GM23248 (cell line): ENCODE data around the gene PPP5C. TPM values are rescaled to one million over a fixed set of nuclear protein-coding genes. Genes with fewer than 3 reads are reported as not detected.

Source experiments
- DNase-seq: peaks from one replicate; pipeline ENCODE4 v3.0.0-alpha.2; 2015
- H2AFZ ChIP-seq: fragments of 200-600 bp; sonication (generic); 2 replicates; pipeline ENCODE4 v1.6.1; 2016; ENCODE audit warnings: antibody characterized with exemption
- H3F3A ChIP-seq: fragments of 200-600 bp; sonication (generic); 2 replicates; pipeline ENCODE4 v1.6.1; 2016; ENCODE audit warnings: mild to moderate bottlenecking, antibody characterized with exemption, mixed run types; ENCODE audit not compliant: insufficient read depth
- H3K27ac ChIP-seq: fragments of 200-600 bp; sonication (generic); 2 replicates; pipeline ENCODE4 v1.5.1; 2016; ENCODE audit warnings: mild to moderate bottlenecking
- H3K27me3 ChIP-seq: fragments of 200-600 bp; sonication (generic); replicated peaks from 2 replicates; pipeline ENCODE4 v1.6.1; 2016; ENCODE audit warnings: mild to moderate bottlenecking; ENCODE audit not compliant: insufficient read depth
- H3K36me3 ChIP-seq: fragments of 200-600 bp; sonication (generic); 2 replicates; pipeline ENCODE4 v1.6.1; 2016; ENCODE audit warnings: low read depth, mild to moderate bottlenecking
- H3K4me1 ChIP-seq: fragments of 200-600 bp; sonication (generic); 2 replicates; pipeline ENCODE4 v1.6.1; 2016; ENCODE audit warnings: mild to moderate bottlenecking; ENCODE audit not compliant: insufficient read depth
- H3K4me2 ChIP-seq: fragments of 200-600 bp; sonication (generic); one replicate; pipeline ENCODE4 v1.6.1; 2016; ENCODE audit warnings: mild to moderate bottlenecking; ENCODE audit not compliant: unreplicated experiment
- H3K4me3 ChIP-seq: fragments of 200-600 bp; sonication (generic); 2 replicates; pipeline ENCODE4 v1.5.1; 2016; ENCODE audit warnings: mild to moderate bottlenecking
- H3K79me2 ChIP-seq: fragments of 200-600 bp; sonication (generic); 2 replicates; pipeline ENCODE4 v1.6.1; 2016; ENCODE audit warnings: mild to moderate bottlenecking; ENCODE audit not compliant: insufficient read depth
- H3K9ac ChIP-seq: fragments of 200-600 bp; sonication (generic); 2 replicates; pipeline ENCODE4 v1.6.1; 2016; ENCODE audit warnings: mild to moderate bottlenecking
- H3K9me2 ChIP-seq: fragments of 200-600 bp; sonication (generic); 2 replicates; pipeline ENCODE4 v1.6.1; 2016; ENCODE audit warnings: mixed run types, mild to moderate bottlenecking, moderate library complexity; ENCODE audit not compliant: insufficient read depth
- H3K9me3 ChIP-seq: fragments of 200-600 bp; sonication (generic); one replicate; pipeline ENCODE4 v1.6.1; 2017; ENCODE audit warnings: low read depth
- H4K20me1 ChIP-seq: fragments of 200-600 bp; sonication (generic); 2 replicates; pipeline ENCODE4 v1.6.0; 2016; ENCODE audit not compliant: insufficient read depth
- EZH2 ChIP-seq: fragments of 200-600 bp; sonication (generic); IDR thresholded peaks from 2 replicates; pipeline ENCODE4 v1.6.1; 2018; ENCODE audit warnings: antibody characterized with exemption, mild to moderate bottlenecking; ENCODE audit not compliant: insufficient read depth, poor library complexity, severe bottlenecking
- EZH2phosphoT487 ChIP-seq: fragments of 200-600 bp; sonication (generic); IDR thresholded peaks from 2 replicates; pipeline ENCODE4 v1.6.1; 2018; ENCODE audit warnings: antibody characterized with exemption, moderate library complexity, mild to moderate bottlenecking, low read depth; ENCODE audit not compliant: insufficient read depth
- WGBS, 2 experiments: methylation state at CpG; one replicate each; pipeline ENCODE4 v1.1.6; 2015 to 2017; ENCODE audit warnings: low lambda C conversion rate in 2 of 2, low coverage in 1 of 2; ENCODE audit errors: missing lambda C conversion rate in 2 of 2; 5-methylcytosine and 5-hydroxymethylcytosine counted together
- in situ Hi-C: fragments of 300-500 bp; cut with MboI; formaldehyde crosslinking; loops from 2 replicates; pipeline ENCODE4 v1.15.0; 2020
- polyA plus RNA-seq: library from polyadenylated mRNA; unstranded; fragments of >200 nt; fragmentation: Nextera tagmentation; extraction: Ambion mirVana; gene quantifications from 2 replicates; pipeline ENCODE4 v1.2.1, GENCODE V29; 2016
- total RNA-seq: library from RNA; depleted of rRNA; stranded (reverse); fragments of >200 nt; shearing (Covaris generic); gene quantifications from 2 replicates; pipeline ENCODE4 v1.2.3, GENCODE V29; 2014

PPP5C gene
- total and polyA plus RNA-seq, 2 experiments from 2014 or later, result 47.3 to 60.8 TPM

DNA sequence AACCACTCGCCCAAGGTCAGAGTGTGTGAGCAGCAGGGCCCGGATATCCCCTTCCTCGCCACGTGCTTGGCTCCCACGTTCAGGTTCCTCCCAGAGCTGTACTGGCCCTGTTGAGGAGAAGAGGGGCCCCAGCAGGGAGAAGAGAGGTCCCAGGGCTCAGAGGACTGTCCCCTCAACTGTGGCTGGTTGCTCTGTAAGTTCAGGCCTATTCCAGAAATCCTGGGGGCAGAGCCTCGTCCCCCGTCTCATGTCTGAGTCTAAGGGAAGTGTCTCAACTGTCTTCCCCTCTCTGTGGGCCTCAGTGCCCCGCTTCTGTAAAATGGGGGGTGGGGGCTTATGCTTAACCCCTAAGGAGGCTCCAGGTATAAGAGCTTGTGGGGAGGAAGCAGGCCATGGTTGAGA, 3.9 kb downstream of the PPP5C start:
- Histone ChIP-seq H3K4me3 (peak overlapping the region; percentile 41), H3K79me2 (peaks cover 79% of the 10 kb centered on the region), H3K4me1 (peaks cover 30% of the 10 kb centered on the region), H4K20me1 (no peaks in the 10 kb centered on the region), H3K9ac (peak overlapping the region; percentile 55; the same call in 1 of the 2 replicates), H3K27ac (peak overlapping the region; percentile 77), H3K9me3 (no peaks in the 10 kb centered on the region), H3K36me3 (peaks cover 13% of the 10 kb centered on the region; the same call in 1 of the 2 replicates), H3K27me3 (no peaks in the 10 kb centered on the region), H3K9me2 (no peaks in the 10 kb centered on the region), H3F3A (peaks cover 15% of the 10 kb centered on the region), H2AFZ (no peak overlapping the region), H3K4me2 (peak overlapping the region; percentile 60)
- 61 to 65% methylated on average over 8 of the region's 8 CpGs for WGBS, 2 experiments
- in situ Hi-C loops, result no loop called here
- DNase-seq, result no peak
- no peak for TF ChIP-seq EZH2phosphoT487
- TF ChIP-seq EZH2, result no peak

DNA sequence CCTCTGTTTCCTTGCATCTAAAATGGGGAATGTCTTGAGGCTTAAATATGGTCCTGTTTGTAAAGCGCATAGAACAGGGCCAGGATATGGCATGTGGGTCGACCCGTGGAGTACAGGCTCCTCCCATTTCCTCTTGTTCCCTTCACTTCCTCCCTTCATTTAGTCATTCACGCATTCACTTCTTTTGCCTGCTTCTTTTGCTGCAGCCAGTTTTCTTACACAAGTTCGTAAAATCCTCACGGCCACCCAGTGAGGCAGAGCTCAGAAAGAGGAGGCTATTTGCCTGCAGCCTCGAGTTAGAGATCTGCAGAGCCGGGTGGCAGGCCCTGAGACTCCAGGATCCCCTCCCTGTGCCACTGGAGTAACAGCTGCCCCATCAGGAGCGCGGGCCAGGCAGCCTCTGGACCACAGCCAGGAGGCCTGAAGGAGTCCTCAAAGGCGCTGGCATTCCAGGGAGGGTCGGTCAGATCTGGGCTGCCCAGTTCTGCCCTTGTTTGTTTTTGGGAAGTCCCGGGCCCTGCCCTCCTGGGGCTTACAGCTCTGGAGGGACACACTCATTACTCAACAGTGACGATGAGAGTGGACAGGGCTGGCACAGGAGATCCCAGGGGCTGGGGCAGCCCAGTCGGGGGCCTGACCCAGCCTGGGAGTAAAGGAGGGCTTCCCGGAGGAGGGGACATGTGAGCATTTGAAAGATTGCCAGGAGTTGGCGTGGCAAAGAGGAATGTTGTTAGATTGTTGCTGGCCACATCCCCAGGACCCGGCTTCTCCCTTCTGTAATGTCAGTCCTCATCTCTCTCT, 4.6 kb downstream of the PPP5C start:
- H3K9ac ChIP-seq, result peak overlapping the region; percentile 55
- no peak for TF ChIP-seq EZH2phosphoT487
- no peak for TF ChIP-seq EZH2

DNA sequence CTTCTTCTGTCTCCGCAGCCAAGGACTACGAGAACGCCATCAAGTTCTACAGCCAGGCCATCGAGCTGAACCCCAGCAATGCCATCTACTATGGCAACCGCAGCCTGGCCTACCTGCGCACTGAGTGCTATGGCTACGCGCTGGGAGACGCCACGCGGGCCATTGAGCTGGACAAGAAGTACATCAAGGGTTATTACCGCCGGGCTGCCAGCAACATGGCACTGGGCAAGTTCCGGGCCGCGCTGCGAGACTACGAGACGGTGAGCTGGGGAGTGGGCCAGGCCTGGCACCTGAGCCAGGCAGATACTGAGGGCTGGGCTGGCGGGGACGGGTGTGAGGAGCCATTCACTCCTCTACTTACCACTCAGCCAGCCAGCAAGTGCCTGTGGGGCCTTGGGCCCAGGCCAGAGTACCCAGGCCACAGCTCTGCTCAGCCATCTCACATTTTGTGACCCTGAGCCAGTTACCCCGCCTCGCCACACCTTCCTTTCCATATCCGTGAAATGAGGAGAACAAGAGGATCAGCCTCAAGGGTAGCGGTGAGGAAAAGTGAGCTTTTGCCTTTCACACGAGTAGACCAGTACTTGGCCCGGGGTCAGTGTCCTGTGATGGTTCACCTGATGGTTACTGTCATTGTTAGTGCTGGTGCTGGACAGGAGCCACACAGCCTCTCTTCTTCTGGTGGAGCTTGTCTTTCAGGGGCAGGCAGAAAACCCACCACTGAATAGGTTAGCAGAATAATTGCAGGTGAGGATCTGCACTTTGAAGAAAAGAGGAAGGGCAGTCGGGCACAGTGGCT, 7.0 kb downstream of the PPP5C start:
- H3K36me3 ChIP-seq, result peaks cover 13% of the 10 kb centered on the region; the same call in 1 of the 2 replicates
- H3K9ac ChIP-seq, result no peak overlapping the region
- 91 to 92% methylated on average over 28 of the region's 28 CpGs for WGBS, 2 experiments
- H2AFZ ChIP-seq, result no peak overlapping the region
- H3K27ac ChIP-seq, result no peak overlapping the region
- H3K4me1 ChIP-seq, result peaks cover 37% of the 10 kb centered on the region
- DNase-seq, result no peak
- H4K20me1 ChIP-seq, result no peaks in the 10 kb centered on the region
- in situ Hi-C loops, result no loop called here
- H3K9me2 ChIP-seq, result no peaks in the 10 kb centered on the region
- H3K4me3 ChIP-seq, result no peak overlapping the region
- TF ChIP-seq EZH2 (no peak), EZH2phosphoT487 (no peak)
- no peaks in the 10 kb centered on the region for H3K27me3 ChIP-seq
- H3K79me2 ChIP-seq, result peaks cover 82% of the 10 kb centered on the region
- no peaks in the 10 kb centered on the region for H3K9me3 ChIP-seq
- no peak overlapping the region for H3K4me2 ChIP-seq
- peaks cover 31% of the 10 kb centered on the region for H3F3A ChIP-seq

More for the DNA sequence above, 4.6 kb downstream of the PPP5C start:
- WGBS, 2 experiments, result 4% methylated on average over 18 of the region's 18 CpGs
- in situ Hi-C loops, result no loop called here
- H3K27ac ChIP-seq, result peak overlapping the region; percentile 77
- H3K4me3 ChIP-seq, result peak overlapping the region; percentile 41
- H4K20me1 ChIP-seq, result no peaks in the 10 kb centered on the region
- no peaks in the 10 kb centered on the region for H3K9me2 ChIP-seq
- H3K79me2 ChIP-seq, result peaks cover 84% of the 10 kb centered on the region
- peak overlapping the region; percentile 50 for H2AFZ ChIP-seq
- H3K36me3 ChIP-seq, result peaks cover 13% of the 10 kb centered on the region; the same call in 1 of the 2 replicates
- H3K27me3 ChIP-seq, result no peaks in the 10 kb centered on the region
- DNase-seq, result peak; percentile 85
- peaks cover 15% of the 10 kb centered on the region for H3F3A ChIP-seq
- no peaks in the 10 kb centered on the region for H3K9me3 ChIP-seq
- peaks cover 30% of the 10 kb centered on the region for H3K4me1 ChIP-seq
- peak overlapping the region; percentile 60 for H3K4me2 ChIP-seq

DNA sequence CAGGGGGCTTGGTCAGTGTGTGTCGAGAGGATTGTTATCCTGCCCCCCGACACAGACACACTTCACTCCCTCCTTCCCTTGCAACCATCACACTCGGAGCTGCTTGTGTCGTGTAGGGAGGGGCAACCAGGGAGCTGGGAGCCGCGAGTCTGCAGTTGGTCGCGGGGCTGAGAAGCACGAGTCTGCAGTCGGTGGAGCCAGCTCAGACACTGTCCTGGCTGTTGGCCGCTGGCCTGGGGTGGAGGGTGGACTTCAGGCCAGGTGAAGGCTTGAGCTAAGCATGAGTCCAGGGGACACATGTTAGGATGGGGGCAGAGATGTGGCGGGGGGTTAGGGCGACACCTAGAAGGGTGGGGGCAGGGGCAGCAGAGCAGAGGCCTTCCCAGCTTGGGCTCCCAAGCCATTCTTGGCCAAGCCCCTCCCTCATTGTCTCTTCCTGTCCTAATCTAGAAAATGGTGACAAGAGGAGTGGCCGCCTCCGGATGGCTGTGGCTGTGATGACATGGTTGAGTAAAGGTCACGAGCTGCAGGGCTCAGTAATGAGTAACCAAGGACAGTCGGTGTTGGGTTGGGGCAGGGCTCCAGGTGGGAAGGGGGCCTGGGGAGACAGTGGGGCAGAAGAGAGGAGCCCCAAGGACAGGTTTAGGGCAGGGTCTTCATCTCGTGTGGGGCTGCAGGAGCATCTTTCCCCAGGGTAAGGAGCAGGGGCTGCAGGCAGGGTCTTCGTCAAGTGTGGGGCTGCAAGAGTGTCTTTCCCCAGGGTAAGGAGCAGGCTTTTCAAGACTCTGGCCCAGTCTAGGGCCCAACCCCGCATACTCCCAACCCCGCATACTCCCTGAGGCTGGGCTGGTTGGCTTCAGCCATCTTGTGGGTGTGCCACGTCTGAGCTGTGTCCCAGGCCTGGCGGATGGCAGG, 8.6 kb downstream of the PPP5C start:
- Histone ChIP-seq H2AFZ (no peak overlapping the region), H3K9me2 (no peaks in the 10 kb centered on the region), H4K20me1 (no peaks in the 10 kb centered on the region), H3K4me2 (no peak overlapping the region), H3K27ac (no peak overlapping the region), H3K36me3 (peaks cover 13% of the 10 kb centered on the region; the same call in 1 of the 2 replicates), H3K9me3 (no peaks in the 10 kb centered on the region), H3K9ac (no peak overlapping the region), H3K4me1 (peaks cover 40% of the 10 kb centered on the region), H3K79me2 (peaks cover 82% of the 10 kb centered on the region), H3K4me3 (no peak overlapping the region), H3K27me3 (no peaks in the 10 kb centered on the region), H3F3A (peaks cover 35% of the 10 kb centered on the region)
- in situ Hi-C loops, result no loop called here
- WGBS, 2 experiments, result 81 to 85% methylated on average over 21 to 22 of the region's 23 CpGs
- TF ChIP-seq EZH2phosphoT487 (no peak), EZH2 (no peak)
- no peak for DNase-seq
